Erythroblast (primary cell): ENCODE data around the gene KLRK1.

Source experiments
- GATA1 ChIP-seq: IDR thresholded peaks from 2 replicates; pipeline ENCODE4 v1.6.1; 2011; ENCODE audit warnings: low read depth, mild to moderate bottlenecking, control low read depth, low read length, moderate library complexity
- POLR2A ChIP-seq: IDR thresholded peaks from 2 replicates; pipeline ENCODE4 v1.6.1; 2011; ENCODE audit warnings: mild to moderate bottlenecking, low read length

DNA sequence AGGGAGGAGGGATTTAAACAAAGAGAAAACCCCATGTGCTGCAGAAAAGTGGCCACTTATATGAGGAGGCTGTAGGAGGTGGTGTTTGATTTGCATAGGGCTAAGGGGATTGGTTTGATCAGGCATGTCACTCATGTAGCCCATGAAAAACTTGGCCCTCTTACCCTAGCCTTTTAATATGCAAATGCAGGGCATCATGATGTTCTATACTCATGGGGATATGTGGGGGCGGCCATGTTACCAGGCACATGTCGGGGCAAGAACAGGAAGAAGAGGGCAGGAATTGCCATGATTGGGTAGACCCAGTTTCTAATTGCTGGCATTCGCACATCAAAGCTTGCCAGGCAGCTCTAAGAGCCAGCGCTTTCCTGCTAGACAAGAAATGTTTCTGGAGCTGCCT is 28.8 kb downstream of the KLRK1 start:
- TF ChIP-seq POLR2A (no peak), GATA1 (no peak)
